Endothelial cell of umbilical vein (primary cell): ENCODE results near the gene MYZAP.

Source experiments
- CTCF ChIP-seq, 2 donors: IDR thresholded peaks; 1 replicate in 1 of 2; 2 replicates in 1 of 2; pipeline ENCODE4 v1.5.1; 2011; ENCODE audit warnings: low read length in 2 of 2, mild to moderate bottlenecking in 2 of 2, moderate library complexity in 2 of 2, control low read depth in 1 of 2, inconsistent platforms in 1 of 2, low read depth in 1 of 2; ENCODE audit not compliant: insufficient read depth in 1 of 2; ENCODE audit errors: extremely low read depth in 1 of 2
- JUN ChIP-seq: IDR thresholded peaks from 2 replicates; pipeline ENCODE4 v1.6.1; 2011; ENCODE audit warnings: borderline replicate concordance, low read depth; ENCODE audit not compliant: insufficient read length, insufficient read depth
- POLR2A ChIP-seq: IDR thresholded peaks from 2 replicates; pipeline ENCODE4 v1.6.1; 2012; ENCODE audit warnings: low read depth, mild to moderate bottlenecking, control low read depth, low read length

GRCh38 chr15:57647071-57647790 is 55.5 kb downstream of the MYZAP start:
- TF ChIP-seq POLR2A = no peak
- TF ChIP-seq CTCF (IDR thresholded peaks at IDR 0.05; ENCODE audit: extremely low read depth in 1 of 2, insufficient read depth in 1 of 2, low read depth in 1 of 2, low read length in 2 of 2) = no peak
- TF ChIP-seq JUN = no peak
